ENCODE results near the gene GPAM.
"Not testable (repeated sequence)": the region's sequence is repeated elsewhere in the genome, so short reads cannot be mapped to it uniquely, and the experiment has no call there.

Gene GPAM

DNA sequence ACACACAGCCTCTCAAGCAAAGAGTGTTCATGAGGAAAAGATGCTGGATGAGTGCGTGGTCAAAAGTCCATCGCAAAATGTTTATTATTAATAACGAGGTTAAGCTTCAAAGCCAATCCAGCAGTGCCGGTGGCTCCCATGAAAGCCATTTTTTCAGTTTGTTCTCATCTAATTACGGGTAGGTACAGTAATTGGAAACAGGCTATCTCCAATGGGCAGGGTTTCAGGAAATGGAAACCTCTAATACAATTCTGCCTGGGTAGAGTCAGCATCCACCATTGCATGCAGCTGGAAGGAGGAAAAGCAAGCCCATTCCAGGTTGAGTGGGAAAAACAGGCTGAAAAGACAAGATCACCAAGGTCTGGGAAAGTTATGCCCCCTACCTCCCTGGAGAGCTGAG is 57.4 kb downstream of the GPAM start:
- no peak for DNase-seq

DNA sequence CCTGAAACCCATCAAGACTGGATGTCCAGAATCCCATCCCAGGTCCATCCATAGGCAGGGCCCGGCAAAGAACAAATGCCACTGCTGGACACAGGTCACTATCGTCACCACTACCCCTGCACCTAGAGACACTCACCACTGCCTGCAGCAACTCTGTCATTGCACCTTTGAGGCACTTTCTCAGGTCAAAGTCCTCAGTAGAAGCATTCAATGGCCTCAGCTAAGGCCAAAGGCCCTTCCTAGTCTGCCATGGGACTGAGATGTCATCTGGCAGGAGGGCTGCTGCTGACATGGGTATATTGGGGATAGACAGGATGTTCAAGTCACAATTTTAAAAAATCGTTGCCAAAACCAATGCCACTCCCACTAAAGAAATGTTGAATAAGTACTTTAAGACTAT is 58.7 kb downstream of the GPAM start:
- DNase-seq, result no peak

DNA sequence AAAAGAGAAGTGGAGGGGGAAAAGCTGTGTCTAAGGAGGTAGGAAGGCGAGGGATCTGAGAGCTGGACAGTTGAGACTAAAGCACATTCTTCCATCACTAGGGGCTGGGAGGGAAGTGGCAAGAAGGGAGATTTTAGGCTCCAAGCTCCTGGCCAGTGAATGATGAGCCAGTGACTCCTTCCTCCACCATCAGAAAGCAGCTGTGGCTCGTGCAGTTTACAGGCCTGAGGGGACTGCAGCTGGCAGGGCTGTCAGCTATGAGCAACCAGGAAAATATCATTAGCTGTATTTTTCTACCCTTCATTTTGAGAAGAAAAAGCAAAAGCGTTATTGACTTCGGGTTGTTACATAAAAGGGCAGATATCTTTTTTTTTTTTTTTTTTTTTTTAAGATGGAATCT is 60.7 kb downstream of the GPAM start:
- DNase-seq, result no peak

DNA sequence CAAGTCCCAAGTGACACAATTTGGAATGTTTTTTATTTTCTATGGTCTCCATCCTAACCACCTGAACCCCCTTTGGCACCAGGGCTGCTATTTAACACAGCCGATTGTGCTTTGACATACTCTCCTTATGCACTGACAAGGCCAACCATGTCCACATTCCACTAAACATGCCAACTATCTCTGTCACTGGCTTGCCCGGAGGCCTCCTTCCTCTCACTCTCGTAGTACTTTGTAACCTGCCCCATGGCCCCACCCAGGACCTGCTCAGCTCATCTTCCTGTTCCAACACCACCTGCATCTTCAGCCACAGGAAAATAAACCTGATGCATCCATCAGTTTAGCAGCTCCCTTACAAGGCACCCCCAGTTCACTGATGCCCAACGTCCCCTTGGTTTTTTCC is 63.1 kb downstream of the GPAM start:
- no peak for DNase-seq

DNA sequence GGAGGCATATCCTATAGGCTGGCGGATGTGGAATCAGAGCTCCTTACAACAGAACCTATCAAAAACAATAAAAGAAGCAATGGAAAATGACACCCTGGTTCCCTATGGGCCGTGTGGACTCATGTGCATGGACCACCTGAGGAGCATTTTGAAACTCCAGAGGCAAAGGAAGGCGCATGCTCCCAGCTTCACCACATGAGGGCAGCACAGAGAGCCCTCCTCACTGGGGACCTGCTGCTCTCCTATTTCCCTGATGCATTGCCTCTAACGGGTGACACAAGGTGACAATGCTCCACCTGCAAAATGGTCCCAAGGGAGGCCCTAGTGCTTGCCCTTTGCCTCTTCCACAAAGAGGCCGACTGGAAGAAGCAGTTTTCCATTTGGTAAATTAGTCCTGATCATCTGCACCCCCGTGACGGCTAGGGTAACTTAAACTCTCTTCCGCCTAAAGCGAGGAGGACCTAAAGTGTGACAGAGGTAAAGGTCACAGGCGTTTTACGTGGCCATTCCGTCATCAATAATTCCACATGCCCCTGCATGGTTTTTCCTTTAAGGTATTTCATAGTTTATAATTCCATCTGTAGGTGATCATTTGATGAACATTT is 67.7 kb downstream of the GPAM start:
- DNase-seq, result no peak

DNA sequence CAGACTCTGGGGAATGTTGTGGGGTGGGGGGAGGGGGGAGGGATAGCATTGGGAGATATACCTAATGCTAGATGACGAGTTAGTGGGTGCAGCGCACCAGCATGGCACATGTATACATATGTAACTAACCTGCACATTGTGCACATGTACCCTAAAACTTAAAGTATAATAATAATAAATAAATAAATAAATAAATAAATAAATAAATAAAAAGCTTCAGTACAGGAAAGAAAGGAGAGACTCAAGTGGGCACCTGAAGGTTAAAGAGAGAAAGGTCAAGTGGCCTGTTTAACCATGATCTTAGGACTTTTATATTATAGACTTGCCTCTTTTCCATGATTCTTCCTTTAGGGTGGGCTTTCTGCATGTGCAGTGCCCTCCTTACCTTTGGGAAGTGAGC is 73.8 kb downstream of the GPAM start:
- not testable (repeated sequence) for DNase-seq
